ENCODE results near the gene SETDB1.
"Not testable (repeated sequence)": the region's sequence is repeated elsewhere in the genome, so short reads cannot be mapped to it uniquely, and the experiment has no call there.

DNA sequence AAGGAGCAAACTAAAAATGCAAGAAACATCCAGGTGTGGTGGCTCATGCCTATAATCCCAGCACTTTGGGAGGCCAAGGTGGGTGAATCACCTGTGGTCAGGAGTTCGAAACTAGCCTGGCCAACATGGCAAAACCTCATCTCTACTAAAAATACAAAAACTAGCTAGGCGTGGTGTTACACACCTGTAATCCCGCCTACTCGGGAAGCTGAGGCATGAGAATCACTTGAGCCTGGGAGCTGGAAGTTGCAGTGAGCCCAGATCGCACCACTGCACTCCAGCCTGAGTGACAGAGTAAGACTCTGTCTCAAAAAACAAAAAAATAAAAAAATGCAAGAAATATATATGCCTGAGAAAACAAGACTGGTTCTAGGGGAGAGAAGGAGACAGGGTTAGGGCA is 43.0 kb upstream of the SETDB1 start:
- TF ChIP-seq, protein P1, sequence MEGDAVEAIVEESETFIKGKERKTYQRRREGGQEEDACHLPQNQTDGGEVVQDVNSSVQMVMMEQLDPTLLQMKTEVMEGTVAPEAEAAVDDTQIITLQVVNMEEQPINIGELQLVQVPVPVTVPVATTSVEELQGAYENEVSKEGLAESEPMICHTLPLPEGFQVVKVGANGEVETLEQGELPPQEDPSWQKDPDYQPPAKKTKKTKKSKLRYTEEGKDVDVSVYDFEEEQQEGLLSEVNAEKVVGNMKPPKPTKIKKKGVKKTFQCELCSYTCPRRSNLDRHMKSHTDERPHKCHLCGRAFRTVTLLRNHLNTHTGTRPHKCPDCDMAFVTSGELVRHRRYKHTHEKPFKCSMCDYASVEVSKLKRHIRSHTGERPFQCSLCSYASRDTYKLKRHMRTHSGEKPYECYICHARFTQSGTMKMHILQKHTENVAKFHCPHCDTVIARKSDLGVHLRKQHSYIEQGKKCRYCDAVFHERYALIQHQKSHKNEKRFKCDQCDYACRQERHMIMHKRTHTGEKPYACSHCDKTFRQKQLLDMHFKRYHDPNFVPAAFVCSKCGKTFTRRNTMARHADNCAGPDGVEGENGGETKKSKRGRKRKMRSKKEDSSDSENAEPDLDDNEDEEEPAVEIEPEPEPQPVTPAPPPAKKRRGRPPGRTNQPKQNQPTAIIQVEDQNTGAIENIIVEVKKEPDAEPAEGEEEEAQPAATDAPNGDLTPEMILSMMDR (IDR thresholded peaks at IDR 0.05; ENCODE audit: insufficient read depth, low read length), result not testable (repeated sequence)
- not testable (repeated sequence) for TF ChIP-seq GABPA (IDR thresholded peaks at IDR 0.05; ENCODE audit: low read depth); POLR2AphosphoS5 (IDR thresholded peaks at IDR 0.05; ENCODE audit: low read depth); SPI1 (IDR thresholded peaks at IDR 0.05; ENCODE audit: borderline replicate concordance, low read depth)
- TF ChIP-seq, protein P2, sequence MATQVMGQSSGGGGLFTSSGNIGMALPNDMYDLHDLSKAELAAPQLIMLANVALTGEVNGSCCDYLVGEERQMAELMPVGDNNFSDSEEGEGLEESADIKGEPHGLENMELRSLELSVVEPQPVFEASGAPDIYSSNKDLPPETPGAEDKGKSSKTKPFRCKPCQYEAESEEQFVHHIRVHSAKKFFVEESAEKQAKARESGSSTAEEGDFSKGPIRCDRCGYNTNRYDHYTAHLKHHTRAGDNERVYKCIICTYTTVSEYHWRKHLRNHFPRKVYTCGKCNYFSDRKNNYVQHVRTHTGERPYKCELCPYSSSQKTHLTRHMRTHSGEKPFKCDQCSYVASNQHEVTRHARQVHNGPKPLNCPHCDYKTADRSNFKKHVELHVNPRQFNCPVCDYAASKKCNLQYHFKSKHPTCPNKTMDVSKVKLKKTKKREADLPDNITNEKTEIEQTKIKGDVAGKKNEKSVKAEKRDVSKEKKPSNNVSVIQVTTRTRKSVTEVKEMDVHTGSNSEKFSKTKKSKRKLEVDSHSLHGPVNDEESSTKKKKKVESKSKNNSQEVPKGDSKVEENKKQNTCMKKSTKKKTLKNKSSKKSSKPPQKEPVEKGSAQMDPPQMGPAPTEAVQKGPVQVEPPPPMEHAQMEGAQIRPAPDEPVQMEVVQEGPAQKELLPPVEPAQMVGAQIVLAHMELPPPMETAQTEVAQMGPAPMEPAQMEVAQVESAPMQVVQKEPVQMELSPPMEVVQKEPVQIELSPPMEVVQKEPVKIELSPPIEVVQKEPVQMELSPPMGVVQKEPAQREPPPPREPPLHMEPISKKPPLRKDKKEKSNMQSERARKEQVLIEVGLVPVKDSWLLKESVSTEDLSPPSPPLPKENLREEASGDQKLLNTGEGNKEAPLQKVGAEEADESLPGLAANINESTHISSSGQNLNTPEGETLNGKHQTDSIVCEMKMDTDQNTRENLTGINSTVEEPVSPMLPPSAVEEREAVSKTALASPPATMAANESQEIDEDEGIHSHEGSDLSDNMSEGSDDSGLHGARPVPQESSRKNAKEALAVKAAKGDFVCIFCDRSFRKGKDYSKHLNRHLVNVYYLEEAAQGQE (IDR thresholded peaks at IDR 0.05; ENCODE audit: insufficient replicate concordance, low read depth), result not testable (repeated sequence)

All from HL-60 (cell line).